Epithelial cell of proximal tubule (primary cell): ENCODE results near the gene C2orf81. TPM values are rescaled to one million over a fixed set of nuclear protein-coding genes. Genes with fewer than 3 reads are reported as not detected.

Source experiments
- DNase-seq: peaks from one replicate; pipeline ENCODE4 v3.0.0-alpha.2; 2011; ENCODE audit warnings: low read depth
- H3K4me3 ChIP-seq: 2 replicates; pipeline ENCODE4 v1.5.1; 2011; ENCODE audit warnings: low read depth, mild to moderate bottlenecking, low read length
- CTCF ChIP-seq: conservative IDR thresholded peaks from 2 replicates; pipeline ENCODE4 v1.5.1; 2012; ENCODE audit warnings: low read depth, mild to moderate bottlenecking, low read length
- total RNA-seq: library from RNA; depleted of rRNA; stranded (reverse); fragments of >200 nt; gene quantifications from 2 replicates; pipeline ENCODE4 v1.2.3, GENCODE V29; 2015

C2orf81 gene
- total RNA-seq, 1 donor from 2014 or later, result 4.1 TPM

- no peak overlapping the region for H3K4me3 ChIP-seq
- no peak for TF ChIP-seq CTCF
- DNase-seq, result no peak
These were observed 9.1 kb upstream of the C2orf81 start for GRCh38 chr2:74430502-74430901.

- no peak overlapping the region for H3K4me3 ChIP-seq
- no peak for DNase-seq
- TF ChIP-seq CTCF, result no peak
These were observed 8.3 kb upstream of the C2orf81 start for GRCh38 chr2:74429487-74430451.

- H3K4me3 ChIP-seq, result no peak overlapping the region
- no peak for DNase-seq
- TF ChIP-seq CTCF, result no peak
These were observed 7.3 kb upstream of the C2orf81 start for GRCh38 chr2:74428675-74429074.

- no peak for TF ChIP-seq CTCF
- no peak for DNase-seq
- no peak overlapping the region for H3K4me3 ChIP-seq
These were observed 6.1 kb upstream of the C2orf81 start for GRCh38 chr2:74427551-74427950.

- no peak for TF ChIP-seq CTCF
- DNase-seq, result no peak
- H3K4me3 ChIP-seq, result no peak overlapping the region
These were observed 4.9 kb upstream of the C2orf81 start for GRCh38 chr2:74426181-74426758.

GRCh38 chr2:74425523-74425922 lies 4.1 kb upstream of the C2orf81 start:
- TF ChIP-seq CTCF, result no peak
- DNase-seq, result no peak

More at GRCh38 chr2:74425523-74425922, 4.1 kb upstream of the C2orf81 start:
- H3K4me3 ChIP-seq, result no peak overlapping the region
